ENCODE data around the gene COL1A2. TPM values are rescaled to one million over a fixed set of nuclear protein-coding genes. Genes with fewer than 3 reads are reported as not detected.

COL1A2 gene
- polyA plus RNA-seq, 3 donors, result not detected

DNA sequence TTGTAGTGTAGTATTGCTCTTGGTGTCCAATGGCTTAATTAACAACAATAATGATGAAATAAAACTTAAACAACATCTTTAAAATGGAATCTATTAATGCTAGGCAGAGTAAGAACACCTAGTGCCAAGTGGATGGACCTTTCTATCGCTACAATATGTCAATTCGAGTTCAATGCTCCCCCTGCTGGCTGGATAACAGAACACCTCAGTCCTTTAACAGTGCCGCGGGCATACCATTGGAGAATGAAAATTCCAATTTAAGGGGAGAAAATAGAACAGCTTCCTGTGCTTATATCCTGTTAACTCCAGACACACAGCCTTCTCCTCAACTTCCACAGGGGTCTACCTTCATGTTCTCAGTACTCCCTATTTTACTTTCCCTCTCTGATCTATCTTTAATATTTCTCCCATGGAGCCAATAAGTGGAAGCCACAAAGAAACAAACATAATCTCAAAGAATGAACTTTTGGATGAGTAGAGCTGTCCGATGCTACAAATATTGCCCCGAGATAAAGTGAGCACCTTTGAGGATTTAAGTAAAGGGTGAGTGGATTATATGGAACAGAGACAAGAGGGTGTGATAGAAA is 41.4 kb downstream of the COL1A2 start:
- Histone ChIP-seq H3K9me3 (replicated peaks in 1 of 2; ENCODE audit: control insufficient read depth in 1 of 2, insufficient read depth in 1 of 2, low read length in 2 of 2) (no peaks in the 10 kb centered on the region), H3K27me3 (ENCODE audit: control insufficient read depth in 2 of 2, insufficient read depth in 2 of 2, low read length in 2 of 2) (peaks cover 4 to 5% of the 10 kb centered on the region in 2 donors), H3K4me3 (replicated peaks in 1 of 3; ENCODE audit: low read depth in 2 of 3, low read length in 3 of 3) (no peak overlapping the region), H3K27ac (ENCODE audit: low read depth in 1 of 2, low read length in 2 of 2) (no peak overlapping the region), H3K4me1 (ENCODE audit: control insufficient read depth in 1 of 2, insufficient read depth in 2 of 2, low read length in 2 of 2) (no peaks in the 10 kb centered on the region), H3K36me3 (replicated peaks in 1 of 2; ENCODE audit: control insufficient read depth in 1 of 2, insufficient read depth in 2 of 2, low read length in 2 of 2) (no peaks in the 10 kb centered on the region), H3K4me2 (replicated peaks; ENCODE audit: extremely low read depth, low read length, poor library complexity, severe bottlenecking) (no peak overlapping the region), H4K20me1 (ENCODE audit: insufficient read depth, low read length) (no peaks in the 10 kb centered on the region), H3K79me2 (ENCODE audit: insufficient read depth, low read length) (no peaks in the 10 kb centered on the region), H3K9ac (ENCODE audit: insufficient read depth, low read length, poor library complexity, severe bottlenecking) (no peak overlapping the region), H2AFZ (ENCODE audit: insufficient read depth, low read depth, low read length, poor library complexity, severe bottlenecking) (no peak overlapping the region)
- intact Hi-C loops (cut with micrococcal nuclease), result no loop called here
- WGBS (ENCODE audit: insufficient coverage), result no CpG with 5 or more reads among the region's 6 CpGs
- Mint-ChIP-seq H3K36me3 (no peaks in the 10 kb centered on the region), H3K27me3 (ENCODE audit: low read depth in 3 of 3) (peaks cover 3 to 11% (median 5%) of the 10 kb centered on the region in 3 donors), H3K4me3 (no peak overlapping the region), H3K4me1 (no peaks in the 10 kb centered on the region), H3K27ac (no peak overlapping the region), H3K9me3 (no peaks in the 10 kb centered on the region)
- TF ChIP-seq CTCF (IDR thresholded peaks at IDR 0.05), result peak; percentile 83
- peak; percentile 6 to 37 (median 36) for DNase-seq

DNA sequence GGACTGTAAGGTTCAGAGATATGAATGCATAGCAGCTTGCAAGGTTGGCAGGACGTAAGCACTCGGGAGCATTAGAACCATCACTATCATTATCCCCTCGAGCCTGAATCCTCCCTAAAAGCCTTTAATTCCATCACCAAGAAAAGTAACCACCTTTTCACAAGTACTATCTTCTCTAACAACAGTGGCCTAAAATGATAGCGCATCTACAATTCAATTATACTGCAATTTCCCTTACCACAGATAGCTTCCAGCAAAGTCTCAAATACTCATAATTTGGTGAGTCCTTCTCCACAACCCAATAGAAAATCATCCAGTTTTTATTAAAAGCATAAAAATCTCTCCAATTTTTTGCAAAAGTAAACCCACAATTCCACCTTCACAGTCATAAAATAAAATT is 42.0 kb downstream of the COL1A2 start:
- Histone ChIP-seq H3K9ac (ENCODE audit: insufficient read depth, low read length, poor library complexity, severe bottlenecking) (no peak overlapping the region), H3K4me1 (ENCODE audit: control insufficient read depth in 1 of 2, insufficient read depth in 2 of 2, low read length in 2 of 2) (no peaks in the 10 kb centered on the region), H3K79me2 (ENCODE audit: insufficient read depth, low read length) (no peaks in the 10 kb centered on the region), H3K9me3 (replicated peaks in 1 of 2; ENCODE audit: control insufficient read depth in 1 of 2, insufficient read depth in 1 of 2, low read length in 2 of 2) (no peaks in the 10 kb centered on the region), H3K27me3 (ENCODE audit: control insufficient read depth in 2 of 2, insufficient read depth in 2 of 2, low read length in 2 of 2) (peaks cover 4 to 5% of the 10 kb centered on the region in 2 donors), H3K4me2 (replicated peaks; ENCODE audit: extremely low read depth, low read length, poor library complexity, severe bottlenecking) (no peak overlapping the region), H2AFZ (ENCODE audit: insufficient read depth, low read depth, low read length, poor library complexity, severe bottlenecking) (no peak overlapping the region), H3K4me3 (replicated peaks in 1 of 3; ENCODE audit: low read depth in 2 of 3, low read length in 3 of 3) (no peak overlapping the region), H3K36me3 (replicated peaks in 1 of 2; ENCODE audit: control insufficient read depth in 1 of 2, insufficient read depth in 2 of 2, low read length in 2 of 2) (no peaks in the 10 kb centered on the region), H3K27ac (ENCODE audit: low read depth in 1 of 2, low read length in 2 of 2) (no peak overlapping the region), H4K20me1 (ENCODE audit: insufficient read depth, low read length) (no peaks in the 10 kb centered on the region)
- Mint-ChIP-seq H3K9me3 (no peaks in the 10 kb centered on the region), H3K36me3 (no peaks in the 10 kb centered on the region), H3K4me1 (no peaks in the 10 kb centered on the region), H3K4me3 (no peak overlapping the region), H3K27me3 (ENCODE audit: low read depth in 3 of 3) (peaks cover 3 to 11% (median 5%) of the 10 kb centered on the region in 3 donors), H3K27ac (no peak overlapping the region)
- WGBS (ENCODE audit: insufficient coverage), result 100% methylated on average over 3 of the region's 4 CpGs
- DNase-seq, result no peak
- intact Hi-C loops (cut with micrococcal nuclease), result no loop called here
- TF ChIP-seq CTCF (IDR thresholded peaks at IDR 0.05), result no peak
